Gastrocnemius medialis (tissue), 4 donors: ENCODE measurements around the gene ARHGAP12. TPM values are rescaled to one million over a fixed set of nuclear protein-coding genes. Genes with fewer than 3 reads are reported as not detected.

Experiments used
- total RNA-seq, 4 donors: library from RNA; depleted of rRNA; stranded (reverse); fragments of >200 nt; gene quantifications; one replicate each; pipeline versions ENCODE4 v1.1.0 to v1.2.3, GENCODE V29; 2016

The ARHGAP12 gene
- total RNA-seq, 4 donors from 2014 or later: 17.0 to 34.3 (median 21.6) TPM

Other genes starting within 250 kb of the ARHGAP12 start
- gene KIF5B, start 127.6 kb upstream of the ARHGAP12 start, total RNA-seq: 100 to 1,000 TPM; 123 to 151 (median 142) TPM